Activated CD4-positive, alpha-beta T cell treated with anti-CD3 and anti-CD28 coated beads, Interleukin-2, amount 10 ng/mL, durations not matched to agents 7 days and 5 days (primary cell): ENCODE results near the gene ZNF280A. TPM values are rescaled to one million over a fixed set of nuclear protein-coding genes. Genes with fewer than 3 reads are reported as not detected.
"Not testable (repeated sequence)": the region's sequence is repeated elsewhere in the genome, so short reads cannot be mapped to it uniquely, and the experiment has no call there.

Source experiments
- CTCF ChIA-PET: fragments of 350-600 bp; sonication (Branson Sonifier 250); formaldehyde crosslinking; loops from one replicate; lab custom pipeline; 2021; ENCODE audit warnings: antibody characterized with exemption; lab: Charles Lee
- POLR2A ChIA-PET: fragments of 350-600 bp; sonication (Branson Sonifier 250); formaldehyde crosslinking; loops from one replicate; lab custom pipeline; 2021; ENCODE audit warnings: antibody characterized with exemption; lab: Charles Lee
- DNase-seq: peaks from one replicate; pipeline ENCODE4 v3.0.0-alpha.2; 2020
- H3K27ac Mint-ChIP-seq: one replicate; pipeline ENCODE4 v1.8.0; 2021; ENCODE audit warnings: mild to moderate bottlenecking, moderate library complexity, mixed read lengths
- H3K27me3 Mint-ChIP-seq: one replicate; pipeline ENCODE4 v1.8.0; 2021; ENCODE audit warnings: mixed read lengths
- H3K36me3 Mint-ChIP-seq: one replicate; pipeline ENCODE4 v1.8.0; 2021; ENCODE audit warnings: low read depth, mixed read lengths
- H3K4me1 Mint-ChIP-seq: one replicate; pipeline ENCODE4 v1.8.0; 2021; ENCODE audit warnings: mixed read lengths
- H3K4me3 Mint-ChIP-seq: one replicate; pipeline ENCODE4 v1.8.0; 2021; ENCODE audit warnings: mild to moderate bottlenecking, moderate library complexity, mixed read lengths
- H3K9me3 Mint-ChIP-seq: one replicate; pipeline ENCODE4 v1.8.0; 2021; ENCODE audit warnings: mixed read lengths
- total RNA-seq, 2 experiments: library from RNA; stranded (reverse); gene quantifications; one replicate each; pipeline ENCODE4 v1.2.3, GENCODE V29; 2021

ZNF280A gene
- total RNA-seq, 2 experiments from 2014 or later, result not detected

DNA sequence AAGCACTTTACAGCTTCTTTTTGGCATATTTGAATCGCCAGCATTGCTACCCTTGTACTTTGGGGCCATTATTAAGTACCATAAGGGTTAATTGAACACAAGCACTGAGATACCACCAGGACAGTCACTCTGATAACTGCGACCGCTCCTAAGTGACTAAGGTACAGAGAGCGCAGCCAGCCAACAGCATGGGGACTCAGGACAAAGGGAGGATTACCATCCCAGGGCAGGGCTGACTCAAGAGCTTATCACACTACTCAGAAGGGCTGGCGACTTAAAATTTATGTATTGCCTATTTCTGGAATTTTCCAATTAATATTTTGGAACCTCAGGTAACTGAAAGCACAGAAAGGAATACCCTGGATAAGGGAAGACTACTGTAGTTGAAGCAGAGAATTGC, 479 bp downstream of the ZNF280A start:
- Mint-ChIP-seq H3K27ac (no peak overlapping the region), H3K4me3 (no peak overlapping the region), H3K36me3 (no peaks in the 10 kb centered on the region), H3K9me3 (no peaks in the 10 kb centered on the region), H3K4me1 (no peaks in the 10 kb centered on the region), H3K27me3 (peaks cover 20% of the 10 kb centered on the region)
- no peak for DNase-seq
- ChIA-PET CTCF (interaction anchor here (0.8 to 2.2 kb wide), 2 partner anchors 11 to 41 kb away, joined by 3 to 7 read pairs; partner anchors contain the start of gene ZNF280B), POLR2A (no interaction called here)

DNA sequence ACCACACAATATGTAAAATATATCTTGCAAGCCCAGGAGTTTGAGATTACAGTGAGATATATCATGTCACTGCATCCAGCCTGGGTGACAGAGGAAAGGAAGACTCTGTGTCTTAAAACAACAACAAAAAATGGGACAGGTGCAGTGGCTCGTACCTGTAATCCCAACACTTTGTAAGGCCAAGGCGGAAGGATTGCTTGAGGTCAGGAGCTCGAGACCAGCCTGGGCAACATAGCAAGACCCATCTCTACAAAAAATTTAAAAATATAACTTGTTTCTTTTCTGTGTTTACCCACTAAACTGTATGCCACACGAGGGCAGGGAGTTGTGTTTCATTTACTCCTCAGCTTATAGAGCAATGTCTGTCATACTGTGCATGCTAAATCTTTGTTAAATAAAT, 3.1 kb downstream of the ZNF280A start:
- H3K9me3 Mint-ChIP-seq, result no peaks in the 10 kb centered on the region
- POLR2A ChIA-PET, result no interaction called here
- peaks cover 29% of the 10 kb centered on the region for H3K27me3 Mint-ChIP-seq
- DNase-seq, result no peak
- H3K4me1 Mint-ChIP-seq, result no peaks in the 10 kb centered on the region
- CTCF ChIA-PET, result interaction anchor here (1.6 kb wide), 1 partner anchor 8 kb away, joined by 4 read pairs; the partner anchor contains the start of gene ZNF280B
- H3K27ac Mint-ChIP-seq, result no peak overlapping the region
- H3K4me3 Mint-ChIP-seq, result no peak overlapping the region
- no peaks in the 10 kb centered on the region for H3K36me3 Mint-ChIP-seq

GRCh38 chr22:22515890-22516289, 4.2 kb downstream of the ZNF280A start:
- Mint-ChIP-seq H3K27ac (no peak overlapping the region), H3K36me3 (peaks cover 2% of the 10 kb centered on the region), H3K27me3 (peaks cover 37% of the 10 kb centered on the region), H3K4me3 (no peak overlapping the region), H3K9me3 (peaks cover 5% of the 10 kb centered on the region), H3K4me1 (no peaks in the 10 kb centered on the region)
- DNase-seq, result no peak
- CTCF ChIA-PET, result interaction anchor here (0.6 to 1.2 kb wide), 2 partner anchors 9 to 14 kb away, joined by 3 to 5 read pairs; no protein-coding TSS in a partner anchor
- POLR2A ChIA-PET, result no interaction called here

DNA sequence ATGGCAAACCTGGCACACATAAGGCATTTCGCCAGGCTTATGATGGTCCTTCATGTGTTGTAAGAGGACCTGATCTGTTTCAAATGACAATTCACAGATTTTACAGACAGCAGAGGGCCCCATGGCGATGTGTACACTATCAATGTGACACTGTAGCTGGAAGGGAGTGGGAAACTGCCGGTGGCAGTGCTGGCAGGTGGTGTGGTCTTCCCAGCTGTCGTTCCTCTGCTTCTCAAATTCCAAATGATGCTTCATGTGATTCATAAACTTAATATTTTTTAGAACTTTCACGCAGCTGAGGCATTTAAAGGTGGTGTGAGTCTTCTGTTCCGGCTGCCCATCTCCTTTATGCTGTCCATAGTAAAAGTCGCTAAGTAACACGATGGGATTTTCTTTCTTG, 5.6 kb downstream of the ZNF280A start:
- POLR2A ChIA-PET, DNase-seq, H3K27ac Mint-ChIP-seq, H3K36me3 Mint-ChIP-seq, H3K4me3 Mint-ChIP-seq, CTCF ChIA-PET, H3K4me1 Mint-ChIP-seq: not testable (repeated sequence)
- Mint-ChIP-seq H3K27me3 (peaks cover 37% of the 10 kb centered on the region), H3K9me3 (peaks cover 13% of the 10 kb centered on the region)

DNA sequence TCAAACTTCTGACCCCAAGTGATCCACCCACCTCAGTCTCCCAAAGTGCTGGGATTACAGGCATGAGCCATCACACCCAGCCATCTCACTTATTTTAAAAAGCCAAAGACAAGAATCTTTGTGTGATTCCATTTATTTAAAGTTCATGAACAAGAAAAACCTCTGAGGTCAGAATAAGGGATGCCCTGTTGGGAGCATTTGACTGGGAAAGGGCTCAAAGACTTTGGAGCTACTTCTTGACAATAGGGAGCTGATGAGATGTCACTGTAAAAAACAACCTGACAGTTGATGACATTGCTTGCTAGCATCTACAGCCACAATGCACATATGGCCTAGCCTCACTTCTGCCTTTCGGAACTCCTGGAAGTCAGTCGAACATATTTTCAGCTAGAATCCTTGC, 6.5 kb downstream of the ZNF280A start:
- Mint-ChIP-seq H3K27me3 (peaks cover 37% of the 10 kb centered on the region), H3K27ac (no peak overlapping the region), H3K4me3 (no peak overlapping the region), H3K9me3 (peaks cover 14% of the 10 kb centered on the region), H3K36me3 (peaks cover 7% of the 10 kb centered on the region), H3K4me1 (peaks cover 5% of the 10 kb centered on the region)
- ChIA-PET POLR2A (no interaction called here), CTCF (no interaction called here)
- DNase-seq, result no peak

DNA sequence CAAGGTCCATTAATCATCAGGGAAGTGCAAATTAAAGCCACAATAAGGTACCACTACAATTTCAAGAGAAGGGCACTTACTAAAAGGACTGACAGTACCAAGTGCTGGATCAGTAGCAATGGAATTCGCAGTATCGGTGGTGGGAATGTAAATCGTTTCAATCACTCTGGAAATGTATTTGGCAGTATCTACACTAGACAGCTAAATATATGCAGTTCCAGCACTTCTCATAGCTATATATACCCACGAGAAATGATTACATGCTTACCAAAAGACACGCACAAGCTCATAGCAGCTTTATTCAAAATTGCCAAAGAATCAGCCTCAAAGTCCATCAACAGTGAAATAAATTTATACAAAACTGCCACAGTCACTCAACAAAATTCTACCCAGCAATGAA, 7.1 kb downstream of the ZNF280A start:
- Mint-ChIP-seq H3K27me3 (peaks cover 37% of the 10 kb centered on the region), H3K36me3 (peaks cover 7% of the 10 kb centered on the region), H3K4me3 (no peak overlapping the region), H3K27ac (no peak overlapping the region), H3K4me1 (peaks cover 7% of the 10 kb centered on the region), H3K9me3 (peaks cover 14% of the 10 kb centered on the region)
- POLR2A ChIA-PET, result no interaction called here
- no peak for DNase-seq
- CTCF ChIA-PET, result no interaction called here

- Mint-ChIP-seq H3K27me3 (peaks cover 28% of the 10 kb centered on the region), H3K4me1 (peaks cover 12% of the 10 kb centered on the region), H3K9me3 (peaks cover 14% of the 10 kb centered on the region), H3K36me3 (peaks cover 12% of the 10 kb centered on the region)
- DNase-seq, CTCF ChIA-PET, H3K4me3 Mint-ChIP-seq, H3K27ac Mint-ChIP-seq, POLR2A ChIA-PET: not testable (repeated sequence)
These were observed 9.2 kb downstream of the ZNF280A start for GRCh38 chr22:22510833-22511232.

- H3K4me3 Mint-ChIP-seq, H3K27ac Mint-ChIP-seq, POLR2A ChIA-PET, CTCF ChIA-PET, DNase-seq: not testable (repeated sequence)
- H3K27me3 Mint-ChIP-seq, result peaks cover 20% of the 10 kb centered on the region
- H3K9me3 Mint-ChIP-seq, result peaks cover 14% of the 10 kb centered on the region
- H3K36me3 Mint-ChIP-seq, result peaks cover 14% of the 10 kb centered on the region
- H3K4me1 Mint-ChIP-seq, result peaks cover 12% of the 10 kb centered on the region
These were observed 10.2 kb downstream of the ZNF280A start for GRCh38 chr22:22509912-22510311.

DNA sequence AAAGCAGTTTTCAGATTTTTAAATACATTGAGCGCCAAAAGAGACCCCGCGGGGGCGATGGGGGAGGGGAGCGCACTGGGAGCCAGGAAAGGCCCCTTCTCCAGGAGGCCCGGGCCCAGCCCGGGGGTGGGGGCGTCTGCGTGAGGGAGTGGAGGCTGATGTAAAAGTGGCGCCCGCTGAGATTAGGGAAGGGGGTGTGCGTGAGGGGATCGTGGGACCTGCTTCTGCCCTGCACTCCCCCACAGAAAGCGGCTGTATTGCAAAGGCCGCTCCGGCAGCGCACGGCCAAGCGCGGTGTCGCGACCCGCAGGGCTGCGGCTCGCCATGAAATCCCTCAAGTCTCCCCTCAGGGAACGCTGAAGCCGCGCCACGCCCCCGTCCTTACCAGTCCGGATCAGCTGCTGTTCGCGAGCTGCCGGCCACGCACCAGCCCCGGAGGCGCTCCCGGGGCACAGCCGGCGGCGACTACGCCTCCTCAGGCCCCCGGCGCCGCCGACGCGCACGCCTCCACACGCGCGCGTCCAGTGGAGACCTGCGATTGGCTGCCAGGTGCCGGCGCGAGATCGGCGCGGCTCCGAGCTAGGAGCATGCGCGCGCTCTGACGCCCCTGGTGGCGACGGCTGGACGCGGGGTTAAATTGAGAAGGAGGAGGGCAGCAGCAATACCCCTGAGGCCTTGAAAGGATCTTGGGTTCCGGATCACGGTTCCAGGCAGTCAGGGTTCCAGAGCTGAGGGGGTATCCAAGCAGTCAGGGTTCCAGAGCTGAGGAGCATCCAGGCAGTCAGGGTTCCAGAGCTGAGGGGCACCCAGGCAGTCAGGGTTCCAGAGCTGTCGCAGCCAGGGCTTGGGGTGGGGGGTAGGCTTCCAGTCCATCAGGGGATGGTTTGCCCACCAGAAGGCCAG, 11.5 kb downstream of the ZNF280A start, which contains the start of gene ZNF280B:
Gene ZNF280B (minus strand): TSS at position 469 of the 903 bp plus-strand sequence. CDS start 19,344 bp downstream, outside the sequence.
- Mint-ChIP-seq H3K9me3 (peaks cover 14% of the 10 kb centered on the region), H3K4me3 (peak within 1 kb of the TSS; percentile 79), H3K27me3 (peaks cover 20% of the 10 kb centered on the region), H3K27ac (peak within 1 kb of the TSS; percentile 47), H3K36me3 (peaks cover 14% of the 10 kb centered on the region), H3K4me1 (peaks cover 12% of the 10 kb centered on the region)
- POLR2A ChIA-PET, result no interaction called here
- DNase-seq, result peak; percentile 85
- CTCF ChIA-PET, result interaction anchor here (0.7 to 1.5 kb wide), 9 partner anchors 9 to 84 kb away, joined by 3 to 7 read pairs (median 3); partner anchors contain the start of gene ZNF280A

DNA sequence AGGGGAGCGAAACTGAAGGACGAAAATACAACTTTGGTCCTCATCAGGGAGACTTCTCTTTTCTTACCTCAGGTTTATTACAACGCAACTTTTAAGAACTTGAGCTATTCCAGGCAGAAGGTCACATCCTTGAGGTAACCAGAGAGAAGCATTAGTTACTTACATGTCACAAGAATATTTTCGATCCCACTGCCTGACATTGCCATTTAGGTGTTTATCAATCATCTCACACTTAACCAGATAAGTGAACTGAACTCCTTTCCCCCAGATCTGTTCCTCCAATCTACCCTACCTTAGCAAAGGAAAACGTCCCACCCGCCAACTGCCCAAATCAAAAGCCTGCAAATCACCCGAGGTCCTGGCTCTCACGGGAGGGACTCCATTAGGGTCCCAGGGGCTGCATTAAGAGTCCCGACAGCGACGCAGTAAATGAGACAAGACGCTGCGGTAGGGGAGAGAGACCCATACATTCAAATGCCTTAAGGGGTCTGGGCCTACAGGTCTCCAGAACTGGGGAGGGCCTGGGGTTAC, 12.3 kb downstream of the ZNF280A start:
- Mint-ChIP-seq H3K4me1 (peaks cover 12% of the 10 kb centered on the region), H3K27me3 (peaks cover 16% of the 10 kb centered on the region), H3K27ac (no peak overlapping the region), H3K36me3 (peaks cover 14% of the 10 kb centered on the region), H3K9me3 (peaks cover 14% of the 10 kb centered on the region), H3K4me3 (peak overlapping the region; percentile 79)
- no peak for DNase-seq
- CTCF ChIA-PET, result interaction anchor here (0.9 to 1.5 kb wide), 2 partner anchors 8 to 12 kb away, joined by 3 to 7 read pairs; partner anchors contain the start of gene ZNF280A
- POLR2A ChIA-PET, result no interaction called here

- no peak overlapping the region for H3K4me3 Mint-ChIP-seq
- POLR2A ChIA-PET, result no interaction called here
These were observed 13.3 kb downstream of the ZNF280A start for GRCh38 chr22:22506736-22507135.

GRCh38 chr22:22498267-22498666, 21.8 kb downstream of the ZNF280A start:
- Mint-ChIP-seq H3K4me1 (no peaks in the 10 kb centered on the region), H3K36me3 (no peaks in the 10 kb centered on the region), H3K4me3 (no peak overlapping the region), H3K27me3 (no peaks in the 10 kb centered on the region), H3K27ac (no peak overlapping the region), H3K9me3 (no peaks in the 10 kb centered on the region)
- ChIA-PET POLR2A (no interaction called here), CTCF (interaction anchor here (0.6 kb wide), 1 partner anchor 44 kb away, joined by 3 read pairs; no protein-coding TSS in a partner anchor)
- no peak for DNase-seq

More at GRCh38 chr22:22506736-22507135, 13.3 kb downstream of the ZNF280A start:
- peaks cover 14% of the 10 kb centered on the region for H3K9me3 Mint-ChIP-seq
- H3K27me3 Mint-ChIP-seq, result peaks cover 5% of the 10 kb centered on the region
- peaks cover 12% of the 10 kb centered on the region for H3K4me1 Mint-ChIP-seq
- CTCF ChIA-PET, result interaction anchor here (0.6 to 0.9 kb wide), 2 partner anchors 9 to 196 kb away, joined by 3 read pairs; no protein-coding TSS in a partner anchor
- H3K27ac Mint-ChIP-seq, result no peak overlapping the region
- DNase-seq, result no peak
- peaks cover 14% of the 10 kb centered on the region for H3K36me3 Mint-ChIP-seq

- H3K4me1 Mint-ChIP-seq, H3K27me3 Mint-ChIP-seq, H3K36me3 Mint-ChIP-seq, POLR2A ChIA-PET, H3K27ac Mint-ChIP-seq, H3K4me3 Mint-ChIP-seq, H3K9me3 Mint-ChIP-seq, DNase-seq, CTCF ChIA-PET: not testable (repeated sequence)
These were observed 28.5 kb downstream of the ZNF280A start for GRCh38 chr22:22491589-22491988.
